GM12892 (cell line): ENCODE results near the gene IRAK4.

Experiments used
- DNase-seq: peaks from one replicate; pipeline ENCODE4 v3.0.0; 2011; ENCODE audit not compliant: insufficient read length
- FAIRE-seq: peaks from 2 replicates; lab custom pipeline; 2011; peaks lifted over from hg19 to GRCh38; lab: Jason Lieb, UNC
- POLR2A ChIP-seq: IDR thresholded peaks from 2 replicates; pipeline ENCODE4 v1.6.1; 2011; ENCODE audit warnings: low read depth, low read length, control low read depth
- POLR2AphosphoS5 ChIP-seq: IDR thresholded peaks from 2 replicates; pipeline ENCODE4 v1.6.1; 2011; ENCODE audit warnings: low read depth, low read length, control low read depth
- TAF1 ChIP-seq: IDR thresholded peaks from 2 replicates; pipeline ENCODE4 v1.6.1; 2011; ENCODE audit warnings: low read depth, mild to moderate bottlenecking, control low read depth, low read length, borderline replicate concordance

The IRAK4 gene

DNA sequence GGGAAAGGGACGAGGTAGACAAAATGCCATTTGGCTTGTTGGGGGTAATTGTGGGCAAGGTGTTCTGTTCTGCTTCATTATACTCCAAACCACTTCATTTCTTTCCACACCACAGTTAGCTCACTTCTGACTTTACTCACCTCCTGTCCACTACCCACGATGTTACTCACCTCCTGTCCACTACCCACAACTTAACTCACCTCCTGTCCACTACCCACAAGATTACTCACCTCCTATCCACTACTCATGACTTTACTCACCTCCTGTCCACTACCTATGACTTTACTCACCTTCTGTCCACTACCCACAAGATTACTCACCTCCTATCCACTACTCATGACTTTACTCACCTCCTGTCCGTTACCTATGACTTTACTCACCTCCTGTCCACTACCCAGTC is 57.4 kb downstream of the IRAK4 start:
- peak; percentile 21 for FAIRE-seq
- no peak for TF ChIP-seq POLR2A
- no peak for TF ChIP-seq POLR2AphosphoS5
- TF ChIP-seq TAF1 = no peak
- no peak for DNase-seq

- TF ChIP-seq POLR2A (no peak), TAF1 (no peak), POLR2AphosphoS5 (no peak)
- FAIRE-seq (no peak), DNase-seq (no peak)
Measured at GRCh38 chr12:43824207-43824775, 65.5 kb downstream of the IRAK4 start.

DNA sequence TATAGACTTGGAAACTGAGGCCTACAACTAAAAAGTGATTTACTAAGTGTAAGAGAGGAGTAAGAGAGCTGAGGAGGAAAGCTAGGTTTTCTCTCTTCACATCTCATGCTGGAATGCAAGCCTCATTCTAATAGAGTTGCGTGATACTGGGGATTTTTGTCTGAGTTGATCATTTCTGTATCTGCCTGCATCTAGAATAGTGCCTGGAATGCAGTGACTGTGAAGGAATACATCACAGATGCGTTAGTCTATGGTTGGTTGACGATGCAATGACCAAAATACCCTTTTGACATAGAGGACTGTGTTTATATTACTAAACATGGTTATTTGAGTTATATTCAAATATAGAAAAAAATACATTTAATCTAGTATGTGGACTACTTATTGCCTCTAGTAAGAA is 67.9 kb downstream of the IRAK4 start:
- no peak for DNase-seq
- FAIRE-seq = no peak
- TF ChIP-seq TAF1 (no peak), POLR2A (no peak), POLR2AphosphoS5 (no peak)

- no peak for TF ChIP-seq POLR2A
- TF ChIP-seq TAF1 = no peak
- TF ChIP-seq POLR2AphosphoS5 = no peak
- DNase-seq = no peak
- no peak for FAIRE-seq
Measured at GRCh38 chr12:43827093-43827492, 68.3 kb downstream of the IRAK4 start.

DNA sequence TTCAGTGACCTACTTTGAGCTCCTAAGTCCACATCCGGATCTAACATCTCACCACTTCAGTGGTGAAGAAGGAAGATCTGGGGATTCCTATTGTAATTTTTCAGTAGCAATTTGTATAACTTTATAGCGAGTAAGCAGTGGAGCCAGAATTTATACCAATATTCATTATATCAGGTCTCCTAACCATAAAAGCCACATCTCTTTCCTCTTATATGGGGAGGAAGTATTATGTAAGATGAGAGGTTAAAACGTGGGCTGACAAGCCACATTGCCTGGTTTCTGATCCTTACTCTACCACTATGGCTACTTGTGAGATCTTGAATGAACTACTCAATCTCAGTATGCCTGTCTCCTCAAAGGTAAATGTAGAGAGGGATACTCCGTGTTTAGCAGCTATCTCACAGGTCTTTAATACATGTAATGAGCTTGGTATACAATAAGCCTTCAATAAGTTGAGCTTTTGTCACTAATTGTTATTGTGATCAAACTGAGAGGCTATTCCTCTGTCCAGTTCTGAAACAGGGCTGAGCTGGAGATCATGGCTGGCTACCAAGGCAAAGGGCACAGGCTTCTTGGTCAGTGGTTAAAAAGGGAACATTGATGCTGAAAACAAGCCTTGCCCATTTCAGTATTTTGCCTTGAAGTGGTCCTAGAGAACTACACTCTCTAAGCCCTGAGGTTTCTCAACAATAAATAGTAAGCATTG is 73.9 kb downstream of the IRAK4 start:
- TF ChIP-seq POLR2AphosphoS5 (no peak), TAF1 (no peak), POLR2A (no peak)
- FAIRE-seq (no peak), DNase-seq (no peak)

- TF ChIP-seq POLR2A (no peak), TAF1 (no peak), POLR2AphosphoS5 (no peak)
- DNase-seq (no peak), FAIRE-seq (peak; percentile 36)
Measured at GRCh38 chr12:43835264-43835655, 76.5 kb downstream of the IRAK4 start.

DNA sequence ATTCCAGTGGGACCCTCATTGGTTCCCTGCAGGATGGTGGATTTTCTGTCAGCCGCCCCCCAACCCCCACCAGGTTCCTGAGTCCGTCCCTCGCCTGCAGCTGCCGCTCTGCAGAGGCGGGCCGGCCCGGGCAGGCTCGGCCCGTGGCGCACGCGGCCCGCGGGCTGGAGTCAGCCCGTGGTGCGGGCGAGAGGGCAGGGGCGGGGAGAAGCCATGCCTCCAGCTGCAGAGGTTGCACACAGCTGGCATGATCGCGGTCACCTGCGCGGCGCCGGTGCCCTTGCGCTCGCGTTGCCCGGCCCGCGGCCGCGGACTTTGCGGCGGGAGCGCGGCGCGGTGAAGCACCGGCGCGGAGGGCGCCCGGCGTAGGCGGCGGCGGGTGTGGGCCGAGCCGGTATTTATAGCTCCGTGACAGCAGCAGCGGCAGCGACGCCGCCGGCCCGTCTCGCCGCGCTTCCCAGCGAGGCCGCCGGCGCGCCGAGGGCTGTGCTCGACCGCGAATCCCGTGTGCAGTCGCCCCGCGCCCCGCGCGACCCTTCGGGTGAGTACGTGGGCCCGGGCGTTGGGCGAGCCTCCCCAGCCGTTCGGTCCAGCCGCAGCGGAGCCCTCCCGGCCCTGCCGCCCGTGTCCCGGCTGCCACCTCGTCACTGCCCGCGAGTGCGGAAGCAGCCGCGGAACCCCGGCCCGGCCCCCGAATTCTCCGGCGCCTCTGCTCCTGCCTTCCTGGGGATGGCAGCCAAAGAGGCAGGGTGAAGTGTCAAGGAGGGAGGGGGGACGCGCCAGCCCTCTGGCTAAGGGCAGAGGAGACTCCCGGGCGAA is 77.1 kb downstream of the IRAK4 start, which contains the start of gene TMEM117:
TMEM117 (plus strand) TSS at position 426 of the 819 bp plus-strand sequence.
- peak; percentile 78 for FAIRE-seq
- peak; percentile 59 for DNase-seq

DNA sequence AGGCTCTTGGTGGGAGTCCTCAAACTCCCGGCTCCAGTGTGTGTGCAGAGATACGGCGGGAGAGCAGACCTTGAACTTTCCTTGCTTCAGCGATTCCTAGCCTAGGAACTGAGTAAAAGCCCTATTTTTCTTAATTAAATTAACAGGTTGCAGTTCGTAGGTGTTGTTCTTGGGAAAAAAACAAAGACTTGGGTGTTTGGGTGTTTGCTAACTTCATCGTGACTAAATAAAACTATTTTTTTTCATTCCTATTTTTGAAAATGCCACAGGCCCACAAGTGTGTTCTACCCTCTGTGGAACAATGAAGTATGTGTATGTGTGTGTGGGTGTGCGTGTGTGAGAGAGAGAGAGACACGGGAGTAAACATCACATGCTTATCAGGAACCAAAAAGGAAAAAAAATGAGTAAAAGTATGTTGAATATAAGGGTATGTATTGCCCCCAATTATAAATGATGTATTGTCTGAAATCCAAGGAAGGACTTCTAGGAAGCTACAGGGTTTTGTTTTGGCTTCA is 77.8 kb downstream of the IRAK4 start:
- FAIRE-seq (no peak), DNase-seq (no peak)
- TF ChIP-seq TAF1 (no peak), POLR2AphosphoS5 (no peak), POLR2A (no peak)

More for the DNA sequence above, 77.1 kb downstream of the IRAK4 start, which contains the start of gene TMEM117:
- TF ChIP-seq POLR2AphosphoS5 (0 out of 2 replicates have a peak, but pooled peaks have one; percentile 34), POLR2A (peak; percentile 70; the same call in 1 of the 2 replicates), TAF1 (peak; percentile 28; the same call in 1 of the 2 replicates)
